Measurements from ENCODE around the gene UGT1A9. TPM values are rescaled to one million over a fixed set of nuclear protein-coding genes. Genes with fewer than 3 reads are reported as not detected.

The UGT1A9 gene
- total RNA-seq, 1 experiment from 2014 or later, result not detected

GRCh38 chr2:233794128-233794658, 122.5 kb downstream of the UGT1A9 start:
- Histone ChIP-seq H3K4me1 (replicated peaks) (no peaks in the 10 kb centered on the region), H3K27me3 (replicated peaks) (no peaks in the 10 kb centered on the region), H3K36me3 (no peaks in the 10 kb centered on the region), H3K27ac (no peak overlapping the region), H3K9me3 (replicated peaks) (no peaks in the 10 kb centered on the region), H3K4me3 (no peak overlapping the region)
- peak in 1 of 2 experiments; percentile 28 for DNase-seq (ENCODE audit: low read depth in 1 of 2, low spot score in 2 of 2)

- Histone ChIP-seq H3K9me3 (replicated peaks) (no peaks in the 10 kb centered on the region), H3K27ac (no peak overlapping the region), H3K27me3 (replicated peaks) (no peaks in the 10 kb centered on the region), H3K4me1 (replicated peaks) (no peaks in the 10 kb centered on the region), H3K4me3 (no peak overlapping the region), H3K36me3 (no peaks in the 10 kb centered on the region)
- peak in 1 of 2 experiments; percentile 30 for DNase-seq (ENCODE audit: low read depth in 1 of 2, low spot score in 2 of 2)
Observed at GRCh38 chr2:233795735-233796171, 124.1 kb downstream of the UGT1A9 start.

GRCh38 chr2:233796254-233796653, 124.6 kb downstream of the UGT1A9 start:
- Histone ChIP-seq H3K27ac (no peak overlapping the region), H3K27me3 (replicated peaks) (no peaks in the 10 kb centered on the region), H3K4me1 (replicated peaks) (no peaks in the 10 kb centered on the region), H3K36me3 (no peaks in the 10 kb centered on the region), H3K9me3 (replicated peaks) (no peaks in the 10 kb centered on the region), H3K4me3 (no peak overlapping the region)
- DNase-seq (ENCODE audit: low read depth in 1 of 2, low spot score in 2 of 2), result no peak

- Histone ChIP-seq H3K27me3 (replicated peaks) (no peaks in the 10 kb centered on the region), H3K9me3 (replicated peaks) (no peaks in the 10 kb centered on the region), H3K4me1 (replicated peaks) (no peaks in the 10 kb centered on the region), H3K4me3 (no peak overlapping the region), H3K36me3 (no peaks in the 10 kb centered on the region), H3K27ac (no peak overlapping the region)
- peak in 1 of 2 experiments; percentile 33 for DNase-seq (ENCODE audit: low read depth in 1 of 2, low spot score in 2 of 2)
Observed at GRCh38 chr2:233798335-233799086, 126.8 kb downstream of the UGT1A9 start.

- peak in 1 of 2 experiments; percentile 32 for DNase-seq (ENCODE audit: low read depth in 1 of 2, low spot score in 2 of 2)
- H3K36me3 ChIP-seq, result no peaks in the 10 kb centered on the region
- H3K9me3 ChIP-seq (replicated peaks), result no peaks in the 10 kb centered on the region
- H3K27me3 ChIP-seq (replicated peaks), result no peaks in the 10 kb centered on the region
- no peak overlapping the region for H3K27ac ChIP-seq
- no peak overlapping the region for H3K4me3 ChIP-seq
- H3K4me1 ChIP-seq (replicated peaks), result no peaks in the 10 kb centered on the region
Observed at GRCh38 chr2:233799087-233799665, 127.5 kb downstream of the UGT1A9 start.

GRCh38 chr2:233799716-233800115, 128.0 kb downstream of the UGT1A9 start:
- Histone ChIP-seq H3K4me1 (replicated peaks) (no peaks in the 10 kb centered on the region), H3K27me3 (replicated peaks) (no peaks in the 10 kb centered on the region), H3K36me3 (no peaks in the 10 kb centered on the region), H3K27ac (no peak overlapping the region), H3K4me3 (no peak overlapping the region), H3K9me3 (replicated peaks) (no peaks in the 10 kb centered on the region)
- no peak for DNase-seq (ENCODE audit: low read depth in 1 of 2, low spot score in 2 of 2)

- no peaks in the 10 kb centered on the region for H3K9me3 ChIP-seq (replicated peaks)
- H3K27ac ChIP-seq, result no peak overlapping the region
- no peaks in the 10 kb centered on the region for H3K4me1 ChIP-seq (replicated peaks)
- peak in 1 of 2 experiments; percentile 24 for DNase-seq (ENCODE audit: low read depth in 1 of 2, low spot score in 2 of 2)
- no peaks in the 10 kb centered on the region for H3K36me3 ChIP-seq
- H3K27me3 ChIP-seq (replicated peaks), result no peaks in the 10 kb centered on the region
- H3K4me3 ChIP-seq, result no peak overlapping the region
Observed at GRCh38 chr2:233800208-233800607, 128.5 kb downstream of the UGT1A9 start.

- Histone ChIP-seq H3K9me3 (replicated peaks) (no peaks in the 10 kb centered on the region), H3K4me1 (replicated peaks) (no peaks in the 10 kb centered on the region), H3K27me3 (replicated peaks) (no peaks in the 10 kb centered on the region; the same call in 1 of the 2 replicates), H3K4me3 (no peak overlapping the region), H3K36me3 (no peaks in the 10 kb centered on the region), H3K27ac (no peak overlapping the region)
- peak in 1 of 2 experiments; percentile 30 for DNase-seq (ENCODE audit: low read depth in 1 of 2, low spot score in 2 of 2)
Observed at GRCh38 chr2:233801357-233802131, 129.8 kb downstream of the UGT1A9 start.

GRCh38 chr2:233802132-233802815, 130.6 kb downstream of the UGT1A9 start:
- Histone ChIP-seq H3K4me1 (replicated peaks) (no peaks in the 10 kb centered on the region), H3K9me3 (replicated peaks) (no peaks in the 10 kb centered on the region), H3K27ac (no peak overlapping the region), H3K36me3 (no peaks in the 10 kb centered on the region), H3K4me3 (no peak overlapping the region), H3K27me3 (replicated peaks) (no peaks in the 10 kb centered on the region; the same call in 1 of the 2 replicates)
- DNase-seq (ENCODE audit: low read depth in 1 of 2, low spot score in 2 of 2), result peak in 1 of 2 experiments; percentile 28

- Histone ChIP-seq H3K36me3 (no peaks in the 10 kb centered on the region), H3K4me1 (replicated peaks) (no peaks in the 10 kb centered on the region), H3K27ac (no peak overlapping the region), H3K4me3 (no peak overlapping the region), H3K27me3 (replicated peaks) (no peaks in the 10 kb centered on the region; the same call in 1 of the 2 replicates), H3K9me3 (replicated peaks) (no peaks in the 10 kb centered on the region)
- DNase-seq (ENCODE audit: low read depth in 1 of 2, low spot score in 2 of 2), result no peak
Observed at GRCh38 chr2:233803292-233803911, 131.7 kb downstream of the UGT1A9 start.

- Histone ChIP-seq H3K4me3 (no peak overlapping the region), H3K27ac (no peak overlapping the region), H3K4me1 (replicated peaks) (no peaks in the 10 kb centered on the region), H3K9me3 (replicated peaks) (no peaks in the 10 kb centered on the region), H3K27me3 (replicated peaks) (no peaks in the 10 kb centered on the region; the same call in 1 of the 2 replicates), H3K36me3 (no peaks in the 10 kb centered on the region)
- peak in 1 of 2 experiments; percentile 39 for DNase-seq (ENCODE audit: low read depth in 1 of 2, low spot score in 2 of 2)
Observed at GRCh38 chr2:233803994-233804393, 132.3 kb downstream of the UGT1A9 start.

- H3K27me3 ChIP-seq (replicated peaks), result peaks cover 3% of the 10 kb centered on the region; the same call in 1 of the 2 replicates
- no peaks in the 10 kb centered on the region for H3K36me3 ChIP-seq
- no peak overlapping the region for H3K27ac ChIP-seq
- no peaks in the 10 kb centered on the region for H3K4me1 ChIP-seq (replicated peaks)
- H3K9me3 ChIP-seq (replicated peaks), result no peaks in the 10 kb centered on the region
- peak in 1 of 2 experiments; percentile 26 for DNase-seq (ENCODE audit: low read depth in 1 of 2, low spot score in 2 of 2)
- no peak overlapping the region for H3K4me3 ChIP-seq
Observed at GRCh38 chr2:233807215-233807865, 135.6 kb downstream of the UGT1A9 start.
